ENCODE measurements around the gene RBM5.

DNA sequence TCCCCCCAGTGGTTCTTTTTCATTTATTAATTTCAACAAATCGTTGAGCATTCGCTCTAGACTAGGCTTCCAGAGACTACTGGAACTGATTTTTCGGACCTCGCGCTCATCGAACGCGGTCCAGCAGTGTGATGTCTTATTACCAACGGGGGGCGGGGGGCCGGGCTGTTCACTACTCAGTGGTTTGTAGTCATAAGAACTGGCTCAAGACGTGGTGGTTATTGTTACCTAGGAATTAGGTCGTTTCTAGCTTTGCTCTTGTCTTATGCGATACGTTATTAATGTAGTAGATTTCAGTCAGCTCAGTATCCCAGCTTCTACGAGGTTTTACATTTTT, 858 bp downstream of the RBM5 start:
- TF ChIP-seq FOXA1 (IDR thresholded peaks at IDR 0.05), result no peak
- no peak for TF ChIP-seq FOXM1 (IDR thresholded peaks at IDR 0.05; ENCODE audit: borderline replicate concordance)
- TF ChIP-seq ZNF384 (IDR thresholded peaks at IDR 0.05), result no peak
- no peak for TF ChIP-seq BHLHE40 (IDR thresholded peaks at IDR 0.05; ENCODE audit: borderline replicate concordance)
- no peak for TF ChIP-seq SP1 (IDR thresholded peaks at IDR 0.05)

Measured in HEK293T (cell line).